Effector memory CD8-positive, alpha-beta T cell (primary cell): Measurements from ENCODE around the gene GCLC.
A peak's percentile ranks its signal among the peaks of the same experiment; 100 is the strongest.

Source experiments
- ATAC-seq: fragments of 150-1000 bp; cut with Tn5 transposase; replicated peaks from 2 replicates; pipeline ENCODE4 v1.10.0; 2021; ENCODE audit warnings: mild to moderate bottlenecking, moderate library complexity
- DNase-seq, 3 experiments: peaks; one replicate each; pipeline ENCODE4 v3.0.0; 2021
- H3K27ac Mint-ChIP-seq, 2 donors: one replicate each; pipeline ENCODE4 v1.8.0; 2022; ENCODE audit warnings: mild to moderate bottlenecking in 2 of 2, mixed read lengths in 2 of 2, moderate library complexity in 2 of 2
- H3K27me3 Mint-ChIP-seq, 2 donors: one replicate each; pipeline ENCODE4 v1.8.0; 2022; ENCODE audit warnings: mixed read lengths in 2 of 2
- H3K36me3 Mint-ChIP-seq: one replicate; pipeline ENCODE4 v1.8.0; 2022; ENCODE audit warnings: mild to moderate bottlenecking, moderate library complexity, mixed read lengths; ENCODE audit not compliant: insufficient read depth
- H3K4me1 Mint-ChIP-seq, 2 donors: one replicate each; pipeline ENCODE4 v1.8.0; 2022; ENCODE audit warnings: low read depth in 2 of 2, mixed read lengths in 2 of 2
- H3K4me3 Mint-ChIP-seq, 2 donors: one replicate each; pipeline ENCODE4 v1.8.0; 2022; ENCODE audit warnings: mild to moderate bottlenecking in 2 of 2, mixed read lengths in 2 of 2, moderate library complexity in 2 of 2
- H3K9me3 Mint-ChIP-seq, 2 donors: one replicate each; pipeline ENCODE4 v1.8.0; 2022; ENCODE audit warnings: mixed read lengths in 2 of 2

GCLC gene

GRCh38 chr6:53503060-53503459 is 41.8 kb downstream of the GCLC start:
- Mint-ChIP-seq H3K27me3 (no peaks in the 10 kb centered on the region), H3K4me1 (no peaks in the 10 kb centered on the region), H3K27ac (peak overlapping the region in 1 of 2 donors; percentile 59), H3K9me3 (no peaks in the 10 kb centered on the region), H3K36me3 (peaks cover 40% of the 10 kb centered on the region), H3K4me3 (no peak overlapping the region)
- DNase-seq (no peak), ATAC-seq (no peak)

DNA sequence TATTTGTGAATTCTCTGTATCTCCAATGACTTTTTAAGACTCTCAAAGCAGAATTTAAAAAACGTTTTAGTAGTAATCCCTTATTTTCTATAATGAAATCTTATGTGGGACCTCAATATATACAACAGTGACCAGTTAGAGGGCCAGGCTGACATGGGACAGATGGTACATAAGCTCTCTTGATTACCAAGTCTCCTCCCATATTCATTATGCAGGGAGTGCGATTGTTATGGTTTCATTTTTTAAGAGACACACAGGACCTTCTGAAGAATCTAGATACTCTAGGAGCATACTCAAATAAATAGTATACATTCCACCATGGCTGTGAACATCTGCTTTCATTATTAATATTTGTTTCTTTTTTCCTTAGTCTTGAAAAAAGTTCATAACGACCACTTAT is 43.5 kb downstream of the GCLC start:
- Mint-ChIP-seq H3K4me1 (no peaks in the 10 kb centered on the region), H3K27me3 (no peaks in the 10 kb centered on the region), H3K27ac (no peak overlapping the region), H3K4me3 (no peak overlapping the region), H3K9me3 (no peaks in the 10 kb centered on the region), H3K36me3 (peaks cover 32% of the 10 kb centered on the region)
- DNase-seq (no peak), ATAC-seq (no peak)

- DNase-seq: no peak
- Mint-ChIP-seq H3K27me3 (no peaks in the 10 kb centered on the region), H3K27ac (no peak overlapping the region), H3K4me3 (no peak overlapping the region), H3K36me3 (peaks cover 23% of the 10 kb centered on the region), H3K9me3 (no peaks in the 10 kb centered on the region), H3K4me1 (no peaks in the 10 kb centered on the region)
- no peak for ATAC-seq
Measured at GRCh38 chr6:53500095-53500494, 44.8 kb downstream of the GCLC start.

- H3K4me1 Mint-ChIP-seq: no peaks in the 10 kb centered on the region
- no peak for ATAC-seq
- H3K27me3 Mint-ChIP-seq: peaks cover 0 to 6% of the 10 kb centered on the region in 2 donors
- peaks cover 14% of the 10 kb centered on the region for H3K36me3 Mint-ChIP-seq
- H3K4me3 Mint-ChIP-seq: no peak overlapping the region
- no peak overlapping the region for H3K27ac Mint-ChIP-seq
- no peak for DNase-seq
- no peaks in the 10 kb centered on the region for H3K9me3 Mint-ChIP-seq
Measured at GRCh38 chr6:53499094-53499493, 45.8 kb downstream of the GCLC start.

DNA sequence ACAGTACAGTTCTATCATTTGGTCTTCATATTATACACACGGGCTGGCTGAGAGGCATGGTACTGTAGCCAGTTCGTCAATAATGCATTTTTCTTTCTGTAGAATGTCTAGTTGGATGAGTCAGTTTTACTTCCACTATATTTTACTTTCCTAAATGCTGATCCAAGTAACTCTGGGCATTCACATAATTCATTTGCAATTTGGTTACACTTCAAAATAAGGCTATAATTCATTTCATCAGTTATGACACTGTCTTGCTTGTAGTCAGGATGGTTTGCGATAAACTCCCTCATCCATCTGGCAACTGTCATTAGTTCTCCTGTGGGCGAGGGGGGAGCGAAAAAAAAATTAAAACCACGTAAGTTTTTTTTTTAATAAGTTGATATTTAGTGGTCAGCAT is 46.3 kb downstream of the GCLC start:
- Mint-ChIP-seq H3K27ac (no peak overlapping the region), H3K27me3 (peaks cover 0 to 6% of the 10 kb centered on the region in 2 donors)

DNA sequence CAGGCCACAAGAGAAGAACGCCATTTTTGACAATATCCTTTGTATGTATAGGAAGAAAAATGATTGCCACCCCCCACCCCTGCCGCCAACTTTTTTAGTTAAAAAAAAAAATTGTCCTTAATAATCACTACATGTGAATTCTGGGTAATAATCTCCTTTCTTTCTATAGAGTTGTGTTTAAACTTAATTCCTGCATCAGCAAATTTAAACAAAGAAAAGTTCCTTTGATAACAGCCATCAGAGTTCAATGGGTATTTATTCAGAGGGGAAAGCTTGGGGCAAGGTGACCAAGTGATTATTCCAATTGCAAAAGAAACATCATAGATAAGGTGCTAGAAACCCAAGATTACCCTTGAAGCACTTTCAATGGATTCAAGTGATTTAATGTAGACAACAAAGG is 47.0 kb downstream of the GCLC start:
- Mint-ChIP-seq H3K4me1 (peaks cover 2 to 4% of the 10 kb centered on the region in 2 donors), H3K27me3 (peaks cover 0 to 6% of the 10 kb centered on the region in 2 donors), H3K4me3 (no peak overlapping the region), H3K9me3 (no peaks in the 10 kb centered on the region), H3K36me3 (peaks cover 6% of the 10 kb centered on the region), H3K27ac (no peak overlapping the region)
- no peak for DNase-seq
- ATAC-seq: no peak

More for the DNA sequence above, 46.3 kb downstream of the GCLC start:
- H3K4me1 Mint-ChIP-seq: no peaks in the 10 kb centered on the region
- no peak for ATAC-seq
- H3K36me3 Mint-ChIP-seq: peaks cover 10% of the 10 kb centered on the region
- no peaks in the 10 kb centered on the region for H3K9me3 Mint-ChIP-seq
- no peak overlapping the region for H3K4me3 Mint-ChIP-seq
- DNase-seq: no peak

DNA sequence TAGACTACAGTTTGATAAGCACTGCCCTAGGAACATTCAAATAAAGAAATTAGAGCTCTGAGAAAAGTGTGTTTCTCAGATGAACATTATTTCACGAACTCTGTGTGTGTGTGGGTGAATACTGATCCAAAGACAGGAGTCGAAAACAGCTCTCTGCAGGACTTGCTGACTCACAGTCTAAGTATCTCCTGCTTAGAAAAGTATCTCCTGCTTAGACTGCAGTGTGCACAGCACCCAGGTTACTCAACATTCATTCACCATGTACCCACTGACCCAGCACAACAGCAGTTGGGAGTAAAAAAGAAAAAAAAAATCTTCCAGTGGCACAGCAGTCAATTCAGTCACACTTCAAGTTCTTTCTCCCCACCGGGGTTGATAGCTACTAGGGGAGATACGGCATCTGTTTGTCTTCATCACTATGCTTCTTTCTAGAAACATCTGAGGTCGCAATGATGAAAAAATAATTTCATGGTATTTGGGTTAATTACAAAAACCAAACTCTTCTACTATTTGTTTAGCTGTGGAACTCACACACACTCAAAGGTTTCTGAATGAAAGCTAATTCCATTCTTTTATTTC is 48.0 kb downstream of the GCLC start:
- no peak overlapping the region for H3K4me3 Mint-ChIP-seq
- DNase-seq: no peak
- peaks cover 6% of the 10 kb centered on the region for H3K36me3 Mint-ChIP-seq
- no peak for ATAC-seq
- H3K27me3 Mint-ChIP-seq: peaks cover under 1 to 6% of the 10 kb centered on the region in 2 donors
- peaks cover 2 to 6% of the 10 kb centered on the region in 2 donors for H3K4me1 Mint-ChIP-seq
- no peak overlapping the region for H3K27ac Mint-ChIP-seq
- no peaks in the 10 kb centered on the region for H3K9me3 Mint-ChIP-seq

- H3K9me3 Mint-ChIP-seq: no peaks in the 10 kb centered on the region
- no peak overlapping the region for H3K4me3 Mint-ChIP-seq
- H3K27me3 Mint-ChIP-seq: peaks cover 6 to 7% of the 10 kb centered on the region in 2 donors
- no peak overlapping the region for H3K27ac Mint-ChIP-seq
- DNase-seq: no peak
- no peak for ATAC-seq
- H3K4me1 Mint-ChIP-seq: peaks cover 2 to 6% of the 10 kb centered on the region in 2 donors
- peaks cover 6% of the 10 kb centered on the region for H3K36me3 Mint-ChIP-seq
Measured at GRCh38 chr6:53495506-53496499, 49.1 kb downstream of the GCLC start.

GRCh38 chr6:53494076-53494475 is 50.8 kb downstream of the GCLC start:
- Mint-ChIP-seq H3K9me3 (no peaks in the 10 kb centered on the region), H3K27ac (no peak overlapping the region), H3K4me1 (peaks cover 2 to 6% of the 10 kb centered on the region in 2 donors), H3K4me3 (no peak overlapping the region), H3K27me3 (peaks cover 6 to 7% of the 10 kb centered on the region in 2 donors), H3K36me3 (no peaks in the 10 kb centered on the region)
- no peak for DNase-seq
- no peak for ATAC-seq

- Mint-ChIP-seq H3K4me1 (peaks cover 2 to 6% of the 10 kb centered on the region in 2 donors), H3K36me3 (no peaks in the 10 kb centered on the region), H3K9me3 (no peaks in the 10 kb centered on the region), H3K27me3 (peaks cover 11% of the 10 kb centered on the region in 2 donors), H3K4me3 (no peak overlapping the region), H3K27ac (no peak overlapping the region)
- DNase-seq (no peak), ATAC-seq (no peak)
Measured at GRCh38 chr6:53493635-53494025, 51.3 kb downstream of the GCLC start.

DNA sequence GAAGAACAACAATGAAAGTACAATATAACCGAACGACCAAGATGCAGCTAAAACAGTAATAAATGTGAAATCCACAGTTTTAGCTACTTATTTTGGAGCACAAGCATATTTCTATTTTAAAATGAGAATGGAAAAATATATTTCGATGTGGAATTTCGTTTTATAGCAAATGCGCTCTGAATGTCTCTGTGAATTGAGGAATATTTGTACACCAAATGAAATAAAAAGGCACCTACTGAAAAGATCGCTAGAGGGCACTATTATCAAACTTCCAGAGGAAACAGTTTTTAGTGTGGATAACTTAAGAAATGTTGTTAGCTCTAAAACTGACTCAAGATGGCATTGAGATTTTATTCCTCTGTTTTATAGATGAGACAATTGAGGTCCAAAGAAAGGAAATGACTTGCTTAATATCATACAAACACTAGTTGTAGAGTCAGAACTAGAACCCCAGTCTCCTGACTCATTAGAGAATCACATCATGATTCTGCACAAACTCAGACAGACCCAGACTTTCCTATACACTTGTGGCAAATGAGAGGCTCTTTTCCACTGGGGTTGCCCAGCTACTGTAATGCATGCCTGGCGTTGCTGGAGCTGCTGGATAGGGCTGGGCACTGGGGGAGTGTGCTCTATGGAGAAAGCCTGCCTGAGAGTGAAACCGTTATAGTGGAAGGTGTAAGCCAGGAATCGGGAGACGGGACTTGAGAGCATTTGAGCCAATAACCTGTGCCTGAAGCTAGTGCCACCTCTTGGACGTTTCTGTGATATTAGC is 51.9 kb downstream of the GCLC start:
- Mint-ChIP-seq H3K27me3 (peaks cover 14 to 17% of the 10 kb centered on the region in 2 donors), H3K27ac (no peak overlapping the region), H3K4me3 (no peak overlapping the region), H3K36me3 (no peaks in the 10 kb centered on the region), H3K9me3 (no peaks in the 10 kb centered on the region), H3K4me1 (peaks cover 2 to 6% of the 10 kb centered on the region in 2 donors)
- ATAC-seq (peak; percentile 52), DNase-seq (no peak)

DNA sequence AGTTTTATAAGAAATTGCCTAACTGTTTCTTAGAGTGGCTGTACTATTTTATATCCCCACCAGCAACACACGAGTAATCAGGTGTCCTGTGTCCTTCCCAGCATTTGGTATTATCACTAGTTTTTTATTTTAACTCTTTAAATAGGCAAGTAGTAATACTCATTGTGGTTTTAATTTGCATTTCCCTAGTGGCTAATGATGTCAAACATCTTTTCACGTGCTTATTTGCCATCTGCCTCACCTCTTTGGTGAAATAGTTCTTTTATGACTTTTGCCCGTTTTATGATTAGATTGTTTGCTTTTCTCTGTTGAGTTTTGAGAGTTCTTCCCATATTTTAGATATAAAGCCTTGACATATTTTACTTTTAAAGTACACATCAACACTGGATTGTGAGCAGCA is 57.8 kb downstream of the GCLC start:
- Mint-ChIP-seq H3K36me3 (no peaks in the 10 kb centered on the region), H3K9me3 (no peaks in the 10 kb centered on the region), H3K27me3 (peaks cover 44 to 53% of the 10 kb centered on the region in 2 donors), H3K27ac (no peak overlapping the region), H3K4me1 (no peaks in the 10 kb centered on the region), H3K4me3 (no peak overlapping the region)
- ATAC-seq (no peak), DNase-seq (no peak)

GRCh38 chr6:53486679-53487078 is 58.2 kb downstream of the GCLC start:
- H3K27me3 Mint-ChIP-seq: peaks cover 44 to 51% of the 10 kb centered on the region in 2 donors
- no peaks in the 10 kb centered on the region for H3K36me3 Mint-ChIP-seq
- no peak overlapping the region for H3K27ac Mint-ChIP-seq

More at GRCh38 chr6:53486679-53487078, 58.2 kb downstream of the GCLC start:
- ATAC-seq (no peak), DNase-seq (no peak)
- H3K9me3 Mint-ChIP-seq: no peaks in the 10 kb centered on the region
- H3K4me1 Mint-ChIP-seq: no peaks in the 10 kb centered on the region
- no peak overlapping the region for H3K4me3 Mint-ChIP-seq
